HepG2 (cell line): ENCODE data around the gene STYX. TPM values are rescaled to one million over a fixed set of nuclear protein-coding genes. Genes with fewer than 3 reads are reported as not detected.
A peak's percentile ranks its signal among the peaks of the same experiment; 100 is the strongest.

ENCODE experiments used
- MED13 ChIP-seq: sonication (generic); formaldehyde crosslinking; IDR thresholded peaks from 2 replicates; pipeline ENCODE4 v1.5.0; 2020; ENCODE audit warnings: missing genetic modification reagents
- MNT ChIP-seq: fragments of 450-650 bp; IDR thresholded peaks from 2 replicates; pipeline ENCODE4 v1.6.1; 2016
- NFIB ChIP-seq: sonication (generic); formaldehyde crosslinking; IDR thresholded peaks from 2 replicates; pipeline ENCODE4 v1.9.0; 2021; ENCODE audit warnings: missing genetic modification reagents, mild to moderate bottlenecking, borderline replicate concordance
- NR2F2 ChIP-seq: IDR thresholded peaks from 2 replicates; pipeline ENCODE4 v1.6.1; 2012; ENCODE audit warnings: low read depth, inconsistent platforms, borderline replicate concordance
- PRDM15 ChIP-seq: sonication (generic); formaldehyde crosslinking; IDR thresholded peaks from 2 replicates; pipeline ENCODE4 v1.4.0; 2020; ENCODE audit warnings: missing genetic modification reagents
- RBAK ChIP-seq: sonication (generic); formaldehyde crosslinking; IDR thresholded peaks from 2 replicates; pipeline ENCODE4 v1.5.1; 2020; ENCODE audit warnings: mild to moderate bottlenecking, missing genetic modification reagents
- SMAD1 ChIP-seq: sonication (generic); formaldehyde crosslinking; IDR thresholded peaks from 2 replicates; pipeline ENCODE4 v1.4.0; 2020; ENCODE audit warnings: missing genetic modification reagents, low read depth, mild to moderate bottlenecking, borderline replicate concordance
- SMYD3 ChIP-seq: sonication (generic); formaldehyde crosslinking; IDR thresholded peaks from 2 replicates; pipeline ENCODE4 v1.8.1; 2023; ENCODE audit warnings: mild to moderate bottlenecking, missing genetic modification reagents
- SP5 ChIP-seq: IDR thresholded peaks from 2 replicates; pipeline ENCODE4 v1.6.1; 2016; ENCODE audit warnings: low read depth, borderline replicate concordance
- UBTF ChIP-seq: sonication (generic); formaldehyde crosslinking; IDR thresholded peaks from 2 replicates; pipeline ENCODE4 v1.4.0; 2020; ENCODE audit warnings: mild to moderate bottlenecking, missing genetic modification reagents
- XRCC5 ChIP-seq: fragments of 200-400 bp; formaldehyde crosslinking; optimal IDR thresholded peaks from 2 replicates; pipeline ENCODE3; 2017; ENCODE audit warnings: mild to moderate bottlenecking, low read length
- ZFY ChIP-seq: sonication (generic); formaldehyde crosslinking; IDR thresholded peaks from 2 replicates; pipeline ENCODE4 v1.4.0; 2020; ENCODE audit warnings: missing genetic modification reagents
- ZNF484 ChIP-seq: sonication (generic); formaldehyde crosslinking; IDR thresholded peaks from 2 replicates; pipeline ENCODE4 v1.5.1; 2020; ENCODE audit warnings: mild to moderate bottlenecking, low read depth, missing genetic modification reagents, borderline replicate concordance
- ZNF567 ChIP-seq: sonication (generic); formaldehyde crosslinking; IDR thresholded peaks from 2 replicates; pipeline ENCODE4 v1.8.1; 2023; ENCODE audit warnings: mild to moderate bottlenecking, missing genetic modification reagents, borderline replicate concordance
- ZNF577 ChIP-seq: sonication (generic); formaldehyde crosslinking; IDR thresholded peaks from 2 replicates; pipeline ENCODE4 v1.4.0; 2020; ENCODE audit warnings: mild to moderate bottlenecking, low read depth, missing genetic modification reagents, borderline replicate concordance
- ZNF607 ChIP-seq: sonication (generic); formaldehyde crosslinking; IDR thresholded peaks from 2 replicates; pipeline ENCODE4 v1.5.1; 2020; ENCODE audit warnings: missing genetic modification reagents, mild to moderate bottlenecking, borderline replicate concordance
- ZNF83 ChIP-seq: sonication (generic); formaldehyde crosslinking; IDR thresholded peaks from 2 replicates; pipeline ENCODE4 v1.4.0; 2020; ENCODE audit warnings: missing genetic modification reagents, mild to moderate bottlenecking, borderline replicate concordance
- ZSCAN5A ChIP-seq: sonication (generic); formaldehyde crosslinking; IDR thresholded peaks from 2 replicates; pipeline ENCODE4 v1.8.0; 2022; ENCODE audit warnings: mild to moderate bottlenecking, missing genetic modification reagents, borderline replicate concordance
- polyA plus RNA-seq, 8 experiments: library from polyadenylated mRNA; depleted of rRNA in 3 of 8; stranded (reverse) in 7 of 8; unstranded in 1 of 8; fragments of >200 nt; fragmentation: Illumina TruSeq in 4 of 8; extraction: Trizol in 4 of 8; gene quantifications; 2 replicates each; pipeline versions ENCODE4 v1.2.1 to v1.2.3, GENCODE V29; 2011 to 2016; ENCODE audit warnings: low read depth in 4 of 8, missing spikeins in 1 of 8, mixed read lengths in 1 of 8; ENCODE audit not compliant: insufficient read depth in 1 of 8
- total RNA-seq, 5 experiments: library from RNA; depleted of rRNA; stranded (reverse); fragments of >200 nt; fragmentation: Illumina TruSeq; extraction: Trizol; gene quantifications; 2 replicates each; pipeline ENCODE4 v1.2.3, GENCODE V29; 2016; ENCODE audit warnings: low read depth in 1 of 5

The STYX gene
- total and polyA plus RNA-seq, 2 of the 13 experiments (the other 11 are each of a cell fraction or from before 2014, with no cell fraction given) = 6.6 to 10.9 TPM

GRCh38 chr14:52791223-52792096 is 61.5 kb downstream of the STYX start, which contains the start of gene GNPNAT1 (continued):
- TF ChIP-seq SMYD3 (0 out of 2 replicates have a peak, but pooled peaks have one; percentile 46), SP5 (CRISPR knock-in tag) (no peak; the same call in 1 of the 2 replicates), RBAK (CRISPR knock-in tag) (no peak), ZSCAN5A (CRISPR knock-in tag) (no peak; the same call in 1 of the 2 replicates), ZNF567 (no peak; the same call in 1 of the 2 replicates), ZNF607 (CRISPR knock-in tag) (peak; percentile 89), MNT (no peak), NR2F2 (no peak), XRCC5 (no peak), ZNF577 (CRISPR knock-in tag) (0 out of 2 replicates have a peak, but pooled peaks have one; percentile 73), ZNF484 (CRISPR knock-in tag) (peak; percentile 86; the same call in 1 of the 2 replicates), PRDM15 (CRISPR knock-in tag) (peak; percentile 86), MED13 (CRISPR knock-in tag) (peak; percentile 46; the same call in 1 of the 2 replicates), ZNF83 (CRISPR knock-in tag) (peak; percentile 60; the same call in 1 of the 2 replicates), NFIB (CRISPR knock-in tag) (no peak), ZFY (peak; percentile 96), UBTF (CRISPR knock-in tag) (peak; percentile 97), SMAD1 (CRISPR knock-in tag) (no peak)
